Measurements from ENCODE around the gene MELTF. TPM values are rescaled to one million over a fixed set of nuclear protein-coding genes. Genes with fewer than 3 reads are reported as not detected.

Gene MELTF
- total and polyA plus RNA-seq, 2 of the 13 experiments (the other 11 are each of a cell fraction or from before 2014, with no cell fraction given) = 3.2 to 7.5 TPM

GRCh38 chr3:196981657-196982056 lies 48.0 kb downstream of the MELTF start (continued):
- TF ChIP-seq TFE3 (CRISPR knock-in tag; IDR thresholded peaks at IDR 0.05) (no peak), RARA (CRISPR knock-in tag; IDR thresholded peaks at IDR 0.05) (peak; percentile 90), ZNF572 (CRISPR knock-in tag; IDR thresholded peaks at IDR 0.05) (no peak), ZNF563 (CRISPR knock-in tag; IDR thresholded peaks at IDR 0.05) (no peak), ZNF605 (CRISPR knock-in tag; IDR thresholded peaks at IDR 0.05) (no peak), NFE2 (CRISPR knock-in tag; IDR thresholded peaks at IDR 0.05) (no peak), RELA (CRISPR knock-in tag; IDR thresholded peaks at IDR 0.05) (no peak), ZNF10 (CRISPR knock-in tag; IDR thresholded peaks at IDR 0.05; ENCODE audit: borderline replicate concordance, low read depth) (no peak), ETV6 (CRISPR knock-in tag; conservative IDR thresholded peaks at IDR 0.05) (no peak), ZBTB7A (CRISPR knock-in tag; IDR thresholded peaks at IDR 0.05) (no peak), ARID3A (IDR thresholded peaks at IDR 0.05; ENCODE audit: low read depth, low read length) (0 out of 2 replicates have a peak, but pooled peaks have one; percentile 16), SRSF4 (IDR thresholded peaks at IDR 0.05; ENCODE audit: low read depth, low read length, poor library complexity, severe bottlenecking) (no peak), SNRNP70 (IDR thresholded peaks at IDR 0.05; ENCODE audit: low read depth, low read length) (no peak), JUN (CRISPR knock-in tag; IDR thresholded peaks at IDR 0.05) (no peak), ZNF883 (CRISPR knock-in tag; IDR thresholded peaks at IDR 0.05; ENCODE audit: not compliant biosample characterization) (no peak), ZNF121 (CRISPR knock-in tag; IDR thresholded peaks at IDR 0.05) (no peak), HES4 (CRISPR knock-in tag; IDR thresholded peaks at IDR 0.05; ENCODE audit: borderline replicate concordance) (no peak), MAF1 (CRISPR knock-in tag; IDR thresholded peaks at IDR 0.05; ENCODE audit: borderline replicate concordance) (no peak), ZNF570 (CRISPR knock-in tag; IDR thresholded peaks at IDR 0.05; ENCODE audit: borderline replicate concordance) (no peak), ZNF235 (CRISPR knock-in tag; IDR thresholded peaks at IDR 0.05; ENCODE audit: borderline replicate concordance) (no peak), ZXDC (CRISPR knock-in tag; IDR thresholded peaks at IDR 0.05) (no peak), FOXK2 (IDR thresholded peaks at IDR 0.05) (peak; percentile 26; the same call in 1 of the 2 replicates), ZNF556 (CRISPR knock-in tag; IDR thresholded peaks at IDR 0.05; ENCODE audit: borderline replicate concordance) (no peak), ZNF3 (CRISPR knock-in tag; IDR thresholded peaks at IDR 0.05) (no peak), ZNF720 (CRISPR knock-in tag; IDR thresholded peaks at IDR 0.05) (no peak)

Measured in HepG2 (cell line).